ENCODE results near the gene SLC35B4.

The SLC35B4 gene

DNA sequence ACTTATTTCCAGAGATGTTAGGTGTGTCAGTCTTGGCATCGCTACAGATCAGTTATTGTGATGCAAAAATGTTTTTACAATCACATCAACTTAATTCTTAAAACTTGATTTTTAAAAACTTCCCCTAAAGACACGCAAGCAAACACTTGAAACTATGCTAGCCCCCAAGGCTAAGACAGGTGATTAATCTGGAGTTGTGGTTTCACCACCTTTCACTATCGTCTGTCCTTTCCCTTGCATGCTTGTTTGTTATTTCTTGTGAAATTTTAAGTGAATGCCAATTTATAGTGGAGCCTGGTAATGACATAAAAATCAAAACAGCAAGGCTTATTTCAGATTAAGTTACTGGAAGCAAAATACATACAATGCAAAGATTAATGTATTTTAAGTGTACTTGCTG, 70.4 kb downstream of the SLC35B4 start:
- Histone ChIP-seq H3K36me3 (ENCODE audit: insufficient read depth, low read length) (no peaks in the 10 kb centered on the region), H3K9me3 (ENCODE audit: low read depth, low read length) (no peaks in the 10 kb centered on the region), H3K9ac (ENCODE audit: insufficient read length) (no peak overlapping the region), H3K27ac (no peak overlapping the region), H3K4me3 (no peak overlapping the region)
- no peak for DNase-seq (ENCODE audit: low read depth, low spot score)
- TF ChIP-seq EZH2 (IDR thresholded peaks at IDR 0.05) (no peak), FOXP2 (optimal IDR thresholded peaks at IDR 0.05; ENCODE audit: control extremely low read depth, extremely low read length, insufficient read depth) (no peak), POLR2AphosphoS5 (IDR thresholded peaks at IDR 0.05; ENCODE audit: borderline replicate concordance, low read depth, low read length) (no peak)

GRCh38 chr7:134245253-134245652, 71.5 kb downstream of the SLC35B4 start:
- Histone ChIP-seq H3K9me3 (ENCODE audit: low read depth, low read length) (no peaks in the 10 kb centered on the region), H3K4me3 (no peak overlapping the region), H3K36me3 (ENCODE audit: insufficient read depth, low read length) (no peaks in the 10 kb centered on the region), H3K9ac (ENCODE audit: insufficient read length) (no peak overlapping the region), H3K27ac (no peak overlapping the region)
- DNase-seq (ENCODE audit: low read depth, low spot score), result no peak
- TF ChIP-seq EZH2 (IDR thresholded peaks at IDR 0.05), result no peak
- TF ChIP-seq FOXP2 (optimal IDR thresholded peaks at IDR 0.05; ENCODE audit: control extremely low read depth, extremely low read length, insufficient read depth), result no peak
- TF ChIP-seq POLR2AphosphoS5 (IDR thresholded peaks at IDR 0.05; ENCODE audit: borderline replicate concordance, low read depth, low read length), result no peak
